NCI-H1105 treated with DMSO at 0.1 percent for 48 hours (cell line): Measurements from ENCODE around the gene NFE2L2.
"Not testable (repeated sequence)": the region's sequence is repeated elsewhere in the genome, so short reads cannot be mapped to it uniquely, and the experiment has no call there.

Experiments used
- DNase-seq: peaks from one replicate; lab custom pipeline; 2025; lab: John Stamatoyannopoulos, UW

Gene NFE2L2

GRCh38 chr2:177281400-177282180 is 17.1 kb upstream of the NFE2L2 start:
- DNase-seq: no peak

GRCh38 chr2:177279847-177280246 is 15.3 kb upstream of the NFE2L2 start:
- DNase-seq: no peak

- DNase-seq: no peak
Measured at GRCh38 chr2:177275743-177276055, 11.2 kb upstream of the NFE2L2 start.

- DNase-seq: no peak
Measured at GRCh38 chr2:177275040-177275742, 10.7 kb upstream of the NFE2L2 start.

- no peak for DNase-seq
Measured at GRCh38 chr2:177273408-177273807, 8.9 kb upstream of the NFE2L2 start.

GRCh38 chr2:177272765-177273164 is 8.2 kb upstream of the NFE2L2 start:
- no peak for DNase-seq

- no peak for DNase-seq
Measured at GRCh38 chr2:177271981-177272666, 7.6 kb upstream of the NFE2L2 start.

GRCh38 chr2:177270531-177270930 is 6.0 kb upstream of the NFE2L2 start:
- no peak for DNase-seq

GRCh38 chr2:177268901-177269300 is 4.4 kb upstream of the NFE2L2 start:
- DNase-seq: no peak

GRCh38 chr2:177268187-177268871 is 3.8 kb upstream of the NFE2L2 start:
- no peak for DNase-seq

GRCh38 chr2:177266955-177267354 is 2.4 kb upstream of the NFE2L2 start:
- not testable (repeated sequence) for DNase-seq

GRCh38 chr2:177265824-177266817 is 1.6 kb upstream of the NFE2L2 start:
- DNase-seq: no peak

GRCh38 chr2:177264209-177264692 is 276 bp downstream of the NFE2L2 start:
- DNase-seq: no peak

- peak; percentile 91 for DNase-seq
Measured at GRCh38 chr2:177263451-177264208, 897 bp downstream of the NFE2L2 start.

- no peak for DNase-seq
Measured at GRCh38 chr2:177262958-177263450, 1.5 kb downstream of the NFE2L2 start.

GRCh38 chr2:177262092-177262491 is 2.4 kb downstream of the NFE2L2 start:
- no peak for DNase-seq

- no peak for DNase-seq
Measured at GRCh38 chr2:177261116-177262060, 3.1 kb downstream of the NFE2L2 start.

- no peak for DNase-seq
Measured at GRCh38 chr2:177260379-177260778, 4.1 kb downstream of the NFE2L2 start.

GRCh38 chr2:177258059-177258458 is 6.5 kb downstream of the NFE2L2 start:
- DNase-seq: no peak
